Raji (cell line): ENCODE results near the gene VGLL4.

Experiments
- POLR2A ChIP-seq: IDR thresholded peaks from 2 replicates; pipeline ENCODE4 v1.6.1; 2011; ENCODE audit warnings: low read depth, low read length, control low read depth; ENCODE audit not compliant: insufficient read depth

Gene VGLL4

GRCh38 chr3:11635680-11636393, 7.9 kb downstream of the VGLL4 start:
- no peak for TF ChIP-seq POLR2A

GRCh38 chr3:11634974-11635612, 8.6 kb downstream of the VGLL4 start:
- no peak for TF ChIP-seq POLR2A

GRCh38 chr3:11634081-11634635, 9.6 kb downstream of the VGLL4 start:
- no peak for TF ChIP-seq POLR2A

- TF ChIP-seq POLR2A, result no peak
Measured at GRCh38 chr3:11632966-11633365, 10.7 kb downstream of the VGLL4 start.

- TF ChIP-seq POLR2A, result no peak
Measured at GRCh38 chr3:11632564-11632963, 11.2 kb downstream of the VGLL4 start.

- no peak for TF ChIP-seq POLR2A
Measured at GRCh38 chr3:11631820-11632219, 11.9 kb downstream of the VGLL4 start.

GRCh38 chr3:11629716-11630115, 14.0 kb downstream of the VGLL4 start:
- TF ChIP-seq POLR2A, result no peak

GRCh38 chr3:11627612-11628011, 16.1 kb downstream of the VGLL4 start:
- TF ChIP-seq POLR2A, result no peak

GRCh38 chr3:11626084-11626463, 17.6 kb downstream of the VGLL4 start:
- no peak for TF ChIP-seq POLR2A

- no peak for TF ChIP-seq POLR2A
Measured at GRCh38 chr3:11625376-11626083, 18.2 kb downstream of the VGLL4 start.

- TF ChIP-seq POLR2A, result no peak
Measured at GRCh38 chr3:11624704-11625375, 18.9 kb downstream of the VGLL4 start.

GRCh38 chr3:11624161-11624560, 19.6 kb downstream of the VGLL4 start:
- no peak for TF ChIP-seq POLR2A

GRCh38 chr3:11622586-11623550, 20.8 kb downstream of the VGLL4 start:
- TF ChIP-seq POLR2A, result no peak

GRCh38 chr3:11621077-11621476, 22.6 kb downstream of the VGLL4 start:
- TF ChIP-seq POLR2A, result no peak
